ENCODE measurements around the gene LCE3A. TPM values are rescaled to one million over a fixed set of nuclear protein-coding genes. Genes with fewer than 3 reads are reported as not detected.

LCE3A gene
- total RNA-seq, 1 experiment from 2014 or later = not detected

DNA sequence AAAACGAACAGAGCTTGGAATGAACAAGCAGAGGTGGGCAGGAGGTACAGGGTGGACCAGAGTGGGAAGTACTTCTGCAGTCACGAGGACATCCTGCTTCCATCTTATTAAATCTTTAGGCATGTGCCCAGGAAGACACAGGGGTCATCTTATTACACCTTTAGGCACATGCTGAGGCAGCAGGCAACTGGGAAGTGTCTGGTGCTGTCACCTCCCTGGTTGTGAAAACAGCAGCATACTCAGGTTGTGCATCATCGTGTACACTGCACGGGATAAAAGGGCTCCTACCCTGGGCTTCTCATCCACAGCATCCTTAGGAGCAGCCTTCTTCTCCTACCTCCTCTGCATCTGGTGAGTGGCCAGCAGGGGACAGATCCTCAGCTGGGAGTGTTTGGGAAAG is 23.0 kb downstream of the LCE3A start, which contains the start of gene LCE3C:
Gene LCE3C (plus strand): TSS at position 301 of the 400 bp plus-strand sequence. CDS start 498 bp downstream, outside the sequence.
- H3K9me2 ChIP-seq (ENCODE audit: insufficient read depth) = no peaks in the 10 kb centered on the region
- ChIA-PET CTCF (no interaction called here), RAD21 (ENCODE audit: low non-redundant PET in 1 of 2, low total read pairs in 2 of 2, uncharacterized antibody in 2 of 2, unreplicated experiment in 2 of 2) (no interaction called here), POLR2A (no interaction called here)
- DNase-seq (ENCODE audit: low read depth, low spot score) (no peak), ATAC-seq (no peak)
- no peaks in the 10 kb centered on the region for H4K20me1 ChIP-seq (ENCODE audit: insufficient read depth)
- H3K36me3 ChIP-seq (ENCODE audit: control insufficient read depth in 1 of 2, insufficient read depth in 2 of 2, low read length in 2 of 2) = no peaks in the 10 kb centered on the region
- H3K27ac ChIP-seq (ENCODE audit: low read depth, low read length) = no peak within 1 kb of the TSS
- intact Hi-C loops (cut with micrococcal nuclease) = no loop called here
- no TSS peak for BruUV-seq (replicated peaks)
- H3K79me2 ChIP-seq (ENCODE audit: insufficient read depth, low read length) = no peaks in the 10 kb centered on the region
- no peak within 1 kb of the TSS for H3K9ac ChIP-seq (ENCODE audit: low read length)
- H3K9me3 ChIP-seq (ENCODE audit: control insufficient read depth in 1 of 2, insufficient read depth in 1 of 2, low read depth in 1 of 2, low read length in 2 of 2) = no peaks in the 10 kb centered on the region
- no peaks in the 10 kb centered on the region for H3K4me1 ChIP-seq (ENCODE audit: control insufficient read depth in 1 of 2, insufficient read depth in 2 of 2, low read length in 2 of 2)
- no peak within 1 kb of the TSS for H2AFZ ChIP-seq (ENCODE audit: low read depth, low read length, poor library complexity, severe bottlenecking)
- TF ChIP-seq ELF1 (IDR thresholded peaks at IDR 0.05; ENCODE audit: borderline replicate concordance, low read depth) (no peak), CBX3 (IDR thresholded peaks at IDR 0.05; ENCODE audit: low read depth) (no peak), TCF7L2 (IDR thresholded peaks at IDR 0.05; ENCODE audit: borderline replicate concordance, extremely low read depth, insufficient read depth, insufficient read length) (no peak), RAD21 (IDR thresholded peaks at IDR 0.05; ENCODE audit: low read depth) (no peak), POLR2AphosphoS5 (IDR thresholded peaks at IDR 0.05; ENCODE audit: low read depth, low read length) (no peak), FOSL1 (IDR thresholded peaks at IDR 0.05; ENCODE audit: low read depth) (no peak), EZH2 (IDR thresholded peaks at IDR 0.05) (no peak), SRF (IDR thresholded peaks at IDR 0.05; ENCODE audit: low read depth) (no peak), ZNF274 (IDR thresholded peaks at IDR 0.05; ENCODE audit: low read depth, low read length) (no peak), MAX (IDR thresholded peaks at IDR 0.05) (no peak), CTCF (IDR thresholded peaks at IDR 0.05 in 2 of 3, conservative IDR thresholded peaks at IDR 0.05 in 1 of 3; ENCODE audit: borderline replicate concordance in 1 of 3, insufficient read depth in 1 of 3, low read depth in 2 of 3, low read length in 2 of 3) (no peak), EZH2phosphoT487 (IDR thresholded peaks at IDR 0.05; ENCODE audit: borderline replicate concordance) (no peak), SIN3A (IDR thresholded peaks at IDR 0.05; ENCODE audit: low read depth) (no peak), SP1 (IDR thresholded peaks at IDR 0.05; ENCODE audit: low read depth) (no peak), YY1 (IDR thresholded peaks at IDR 0.05; ENCODE audit: extremely low read depth, insufficient replicate concordance, low read depth, low read length) (no peak), POLR2A (IDR thresholded peaks at IDR 0.05; ENCODE audit: borderline replicate concordance, extremely low read depth, insufficient read depth, insufficient read length) (no peak)
- TF ChIP-seq, protein P1, sequence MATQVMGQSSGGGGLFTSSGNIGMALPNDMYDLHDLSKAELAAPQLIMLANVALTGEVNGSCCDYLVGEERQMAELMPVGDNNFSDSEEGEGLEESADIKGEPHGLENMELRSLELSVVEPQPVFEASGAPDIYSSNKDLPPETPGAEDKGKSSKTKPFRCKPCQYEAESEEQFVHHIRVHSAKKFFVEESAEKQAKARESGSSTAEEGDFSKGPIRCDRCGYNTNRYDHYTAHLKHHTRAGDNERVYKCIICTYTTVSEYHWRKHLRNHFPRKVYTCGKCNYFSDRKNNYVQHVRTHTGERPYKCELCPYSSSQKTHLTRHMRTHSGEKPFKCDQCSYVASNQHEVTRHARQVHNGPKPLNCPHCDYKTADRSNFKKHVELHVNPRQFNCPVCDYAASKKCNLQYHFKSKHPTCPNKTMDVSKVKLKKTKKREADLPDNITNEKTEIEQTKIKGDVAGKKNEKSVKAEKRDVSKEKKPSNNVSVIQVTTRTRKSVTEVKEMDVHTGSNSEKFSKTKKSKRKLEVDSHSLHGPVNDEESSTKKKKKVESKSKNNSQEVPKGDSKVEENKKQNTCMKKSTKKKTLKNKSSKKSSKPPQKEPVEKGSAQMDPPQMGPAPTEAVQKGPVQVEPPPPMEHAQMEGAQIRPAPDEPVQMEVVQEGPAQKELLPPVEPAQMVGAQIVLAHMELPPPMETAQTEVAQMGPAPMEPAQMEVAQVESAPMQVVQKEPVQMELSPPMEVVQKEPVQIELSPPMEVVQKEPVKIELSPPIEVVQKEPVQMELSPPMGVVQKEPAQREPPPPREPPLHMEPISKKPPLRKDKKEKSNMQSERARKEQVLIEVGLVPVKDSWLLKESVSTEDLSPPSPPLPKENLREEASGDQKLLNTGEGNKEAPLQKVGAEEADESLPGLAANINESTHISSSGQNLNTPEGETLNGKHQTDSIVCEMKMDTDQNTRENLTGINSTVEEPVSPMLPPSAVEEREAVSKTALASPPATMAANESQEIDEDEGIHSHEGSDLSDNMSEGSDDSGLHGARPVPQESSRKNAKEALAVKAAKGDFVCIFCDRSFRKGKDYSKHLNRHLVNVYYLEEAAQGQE (IDR thresholded peaks at IDR 0.05; ENCODE audit: low read depth) = no peak
- TF ChIP-seq, protein P2, sequence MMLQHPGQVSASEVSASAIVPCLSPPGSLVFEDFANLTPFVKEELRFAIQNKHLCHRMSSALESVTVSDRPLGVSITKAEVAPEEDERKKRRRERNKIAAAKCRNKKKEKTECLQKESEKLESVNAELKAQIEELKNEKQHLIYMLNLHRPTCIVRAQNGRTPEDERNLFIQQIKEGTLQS (IDR thresholded peaks at IDR 0.05) = no peak
- no peak within 1 kb of the TSS for H3K4me3 ChIP-seq (replicated peaks in 1 of 2; ENCODE audit: low read depth in 1 of 2, low read length in 2 of 2)
- H3K4me2 ChIP-seq (ENCODE audit: low read length) = no peak within 1 kb of the TSS
- H3K27me3 ChIP-seq (ENCODE audit: insufficient read depth, low read length) = no peaks in the 10 kb centered on the region

Data from HCT116 (cell line).